ENCODE data around the gene MRPL41. TPM values are rescaled to one million over a fixed set of nuclear protein-coding genes. Genes with fewer than 3 reads are reported as not detected.
"Not testable (repeated sequence)": the region's sequence is repeated elsewhere in the genome, so short reads cannot be mapped to it uniquely, and the experiment has no call there.

Gene MRPL41
- total RNA-seq, 1 donor from 2014 or later, result 86.8 TPM

- no peak for DNase-seq (ENCODE audit: low spot score)
Observed at GRCh38 chr9:137582286-137582860, 30.7 kb downstream of the MRPL41 start.

- DNase-seq (ENCODE audit: low spot score), result no peak
Observed at GRCh38 chr9:137583347-137583746, 31.7 kb downstream of the MRPL41 start.

GRCh38 chr9:137583957-137584356, 32.3 kb downstream of the MRPL41 start:
- no peak for DNase-seq (ENCODE audit: low spot score)

DNA sequence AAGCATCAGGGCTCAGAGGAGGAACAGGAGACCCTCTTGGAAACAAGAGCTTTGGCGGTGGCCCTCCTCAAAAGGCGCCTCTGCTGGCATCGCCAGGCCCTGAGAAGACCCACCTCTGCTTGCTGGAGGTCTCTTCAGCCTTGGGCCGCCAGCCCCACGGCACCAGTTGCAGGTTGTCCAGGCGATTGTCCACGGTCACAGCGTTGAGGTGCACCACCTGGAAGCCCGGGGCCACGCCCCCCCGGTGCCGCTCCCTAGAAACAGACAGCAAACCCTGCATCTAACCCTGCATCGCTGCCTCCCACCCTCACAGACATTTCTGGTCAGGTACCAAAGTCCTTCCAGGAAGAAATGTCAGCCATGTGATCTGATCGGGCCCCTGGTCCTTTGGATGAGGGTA, 35.2 kb downstream of the MRPL41 start:
- DNase-seq (ENCODE audit: low spot score), result no peak

- no peak for DNase-seq (ENCODE audit: low spot score)
Observed at GRCh38 chr9:137588311-137588710, 36.6 kb downstream of the MRPL41 start.

DNA sequence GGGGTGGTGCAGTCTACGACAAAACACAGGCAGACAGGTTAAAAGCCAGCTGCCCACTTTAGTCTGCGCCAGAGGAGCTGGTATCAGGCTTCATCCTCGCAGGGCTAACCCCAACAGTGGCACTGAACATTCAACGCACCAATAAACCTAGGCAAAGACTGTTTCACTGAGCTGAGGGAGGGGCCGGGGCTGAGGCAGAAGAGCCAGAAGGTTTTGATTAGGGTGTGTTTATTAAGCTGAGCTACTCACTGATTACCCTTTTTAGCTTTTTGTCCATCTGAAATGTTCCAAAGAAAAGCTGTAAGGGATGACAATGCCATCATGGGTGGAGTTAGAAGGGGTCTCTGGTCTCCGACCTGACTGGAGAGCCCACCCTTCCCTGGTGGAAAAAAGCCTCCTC, 37.2 kb downstream of the MRPL41 start:
- no peak for DNase-seq (ENCODE audit: low spot score)

DNA sequence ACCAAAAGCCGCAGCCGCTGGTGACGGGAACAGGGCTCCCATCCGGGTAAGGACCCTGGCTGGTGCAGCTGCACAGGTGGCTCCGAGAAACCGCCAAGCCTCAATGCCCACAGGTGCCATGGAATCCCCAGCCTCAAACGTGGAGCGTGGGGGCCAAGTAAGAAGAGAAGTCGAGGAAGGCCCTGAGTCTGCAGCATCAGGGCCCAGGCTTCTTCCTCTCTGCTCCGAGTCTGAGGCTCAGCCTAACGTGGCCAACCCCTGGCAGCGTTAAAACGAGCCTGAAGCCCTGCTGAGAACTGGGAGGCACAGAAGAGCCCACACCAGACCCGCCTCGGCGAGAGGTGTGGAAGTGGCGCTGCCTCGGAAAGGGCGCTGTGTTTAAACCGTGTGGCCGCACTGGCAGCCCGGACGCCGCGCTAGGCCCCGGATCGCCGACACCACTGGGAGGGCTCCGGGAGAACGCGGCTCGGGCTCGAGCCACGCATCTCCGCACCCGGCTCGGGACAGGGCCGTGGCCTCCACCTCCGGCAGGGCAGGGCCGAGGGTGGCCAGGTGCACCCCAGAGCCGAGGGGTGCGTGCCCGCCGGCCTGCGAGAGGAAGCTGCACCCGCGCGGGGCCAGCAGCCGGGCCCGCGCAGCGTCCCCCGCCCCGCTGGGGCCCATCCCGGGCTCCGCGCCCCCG, 37.9 kb downstream of the MRPL41 start:
- DNase-seq (ENCODE audit: low spot score), result no peak

DNA sequence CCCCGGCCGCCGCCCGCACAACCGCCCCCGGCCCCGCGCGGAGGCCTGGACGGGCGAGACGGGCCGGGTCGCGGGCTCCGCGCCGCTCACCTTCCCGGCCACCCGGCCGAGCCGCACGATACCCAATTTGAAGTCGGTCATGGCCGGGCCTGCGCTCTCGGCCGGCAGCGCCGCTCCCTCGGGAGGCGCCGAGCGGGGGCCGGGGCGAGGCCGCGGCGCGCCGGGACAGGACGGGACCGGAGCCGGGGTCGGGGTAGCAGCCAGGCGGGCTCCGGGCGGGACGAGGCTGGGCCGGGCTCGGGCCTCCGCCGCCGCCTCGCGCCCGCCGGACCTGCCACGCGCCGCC, 38.4 kb downstream of the MRPL41 start:
- no peak for DNase-seq (ENCODE audit: low spot score)

DNA sequence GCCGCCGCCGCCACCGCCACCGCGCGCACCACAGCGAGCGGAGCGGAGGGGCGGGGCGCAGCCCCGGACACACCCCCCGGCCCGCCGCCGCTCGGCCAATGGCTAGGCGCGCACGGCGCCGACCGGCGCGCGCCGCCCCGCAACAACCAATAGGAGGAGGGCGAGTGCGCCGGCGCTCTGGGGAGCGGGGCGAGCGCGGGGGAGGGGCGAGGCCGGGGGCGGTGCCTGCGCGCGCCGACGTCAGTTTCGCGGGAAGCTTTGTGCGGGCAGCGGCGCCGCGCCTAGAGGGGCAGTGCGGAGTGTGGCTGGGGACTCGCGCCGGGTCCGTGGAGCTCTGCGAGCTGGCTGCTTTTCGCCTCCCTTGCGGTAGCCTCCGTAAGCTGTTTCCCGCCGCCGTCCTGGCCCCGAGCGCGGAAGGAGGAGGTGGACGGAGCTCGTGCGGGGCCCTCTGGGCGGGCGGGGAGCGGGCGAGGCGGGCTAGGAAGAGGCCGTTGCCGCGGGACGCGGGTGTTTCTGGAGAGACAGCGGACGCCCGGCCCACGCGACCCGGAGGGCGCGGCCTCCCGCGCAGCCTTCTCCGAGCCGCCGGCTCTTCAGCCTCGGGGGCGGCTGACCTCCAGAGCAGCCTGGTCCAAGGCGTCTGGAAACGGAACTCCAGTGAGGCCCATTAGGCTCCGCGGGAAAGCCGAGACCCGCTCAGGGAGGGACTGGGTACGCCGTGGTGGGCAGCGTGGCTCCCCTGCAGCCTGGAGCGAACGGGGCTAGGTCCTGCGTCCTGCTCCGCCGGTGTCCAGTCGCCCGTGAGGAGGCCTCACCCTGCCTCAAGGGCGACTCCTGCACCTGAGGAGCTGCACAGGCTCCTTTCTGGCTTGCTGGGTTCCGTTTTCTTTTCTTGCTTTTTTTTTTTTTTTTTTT, 39.0 kb downstream of the MRPL41 start, which contains the start of gene ZMYND19:
ZMYND19 (minus strand) TSS at position 44 of the 915 bp plus-strand sequence. CDS start 249 bp downstream, outside the sequence.
- DNase-seq (ENCODE audit: low spot score), result peak; percentile 89

DNA sequence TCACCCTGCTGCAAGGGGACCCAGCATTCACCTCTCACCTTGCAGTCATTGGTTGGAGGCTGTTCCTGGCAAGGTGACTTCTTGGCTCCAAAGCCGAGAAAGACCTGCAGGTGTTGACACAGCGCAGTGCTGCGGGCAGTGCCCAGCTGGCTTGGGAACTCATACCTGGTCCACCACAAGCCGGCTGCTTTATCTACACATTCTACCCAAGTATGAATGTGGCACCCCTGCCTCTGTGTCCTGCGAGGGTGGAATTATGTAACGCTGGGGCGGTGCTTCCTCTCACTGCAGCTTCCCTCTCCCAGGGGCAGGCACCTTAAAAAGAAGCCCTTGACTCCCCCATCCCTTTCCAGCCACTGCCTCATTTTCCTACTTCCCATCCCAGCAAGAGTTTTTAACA, 41.1 kb downstream of the MRPL41 start:
- no peak for DNase-seq (ENCODE audit: low spot score)

GRCh38 chr9:137593176-137593575, 41.5 kb downstream of the MRPL41 start:
- DNase-seq (ENCODE audit: low spot score), result no peak

- not testable (repeated sequence) for DNase-seq (ENCODE audit: low spot score)
Observed at GRCh38 chr9:137596577-137596976, 44.9 kb downstream of the MRPL41 start.

GRCh38 chr9:137598943-137599342, 47.3 kb downstream of the MRPL41 start:
- no peak for DNase-seq (ENCODE audit: low spot score)

Other genes with a start within 250 kb of the MRPL41 start
- 124 TPM for gene NRARP, start 249.6 kb upstream of the MRPL41 start, total RNA-seq
- gene EXD3, start 128.7 kb upstream of the MRPL41 start, total RNA-seq, result 47.6 TPM
- gene NOXA1, start 128.5 kb upstream of the MRPL41 start, total RNA-seq, result 36.7 TPM
- gene ENTPD8, start 110.5 kb upstream of the MRPL41 start, total RNA-seq, result 27.9 TPM
- 69.6 TPM for gene NSMF, start 92.5 kb upstream of the MRPL41 start, total RNA-seq
- 16.5 TPM for gene PNPLA7, start 1.5 kb upstream of the MRPL41 start, total RNA-seq
- 33.9 TPM for gene DPH7, start 27.0 kb downstream of the MRPL41 start, total RNA-seq
- gene ZMYND19, start 38.6 kb downstream of the MRPL41 start, total RNA-seq, result 22.2 TPM
- 134 TPM for gene ARRDC1, start 53.8 kb downstream of the MRPL41 start, total RNA-seq
- gene EHMT1, start 67.1 kb downstream of the MRPL41 start, total RNA-seq, result 100 TPM

Data from mucosa of gallbladder (tissue), 1 donor.